Naive B cell (primary cell): Measurements from ENCODE around the gene MAGI3. TPM values are rescaled to one million over a fixed set of nuclear protein-coding genes. Genes with fewer than 3 reads are reported as not detected.
"Not testable (repeated sequence)": the region's sequence is repeated elsewhere in the genome, so short reads cannot be mapped to it uniquely, and the experiment has no call there.

ENCODE experiments used
- ATAC-seq, 2 donors: fragments of 150-1000 bp; cut with Tn5 transposase; 2 replicates each; pipeline ENCODE4 v1.10.0; 2021; ENCODE audit warnings: low read depth in 2 of 2, mild to moderate bottlenecking in 2 of 2, moderate library complexity in 2 of 2
- DNase-seq: peaks from one replicate; pipeline ENCODE4 v3.0.0; 2022
- H3K27ac Mint-ChIP-seq, 6 donors: one replicate each; pipeline ENCODE4 v1.8.0; 2020 to 2022; ENCODE audit warnings: mild to moderate bottlenecking in 6 of 6, mixed read lengths in 6 of 6, moderate library complexity in 5 of 6, inconsistent platforms in 2 of 6
- H3K27me3 Mint-ChIP-seq, 3 donors: one replicate each; pipeline ENCODE4 v1.8.0; 2021 to 2022; ENCODE audit warnings: mixed read lengths in 3 of 3, mild to moderate bottlenecking in 1 of 3
- H3K36me3 Mint-ChIP-seq, 2 donors: one replicate each; pipeline ENCODE4 v1.8.0; 2020 to 2022; ENCODE audit warnings: mixed read lengths in 2 of 2, inconsistent platforms in 1 of 2, mild to moderate bottlenecking in 1 of 2
- H3K4me1 Mint-ChIP-seq, 3 donors: one replicate each; pipeline ENCODE4 v1.8.0; 2020 to 2022; ENCODE audit warnings: mixed read lengths in 3 of 3, inconsistent platforms in 1 of 3, mild to moderate bottlenecking in 1 of 3, moderate library complexity in 1 of 3
- H3K4me3 Mint-ChIP-seq, 8 donors: one replicate each; pipeline ENCODE4 v1.8.0; 2020 to 2022; ENCODE audit warnings: mild to moderate bottlenecking in 8 of 8, mixed read lengths in 8 of 8, moderate library complexity in 8 of 8, inconsistent platforms in 2 of 8
- H3K9me3 Mint-ChIP-seq, 7 donors: one replicate each; pipeline ENCODE4 v1.8.0; 2020 to 2022; ENCODE audit warnings: mixed read lengths in 7 of 7, mild to moderate bottlenecking in 5 of 7, inconsistent platforms in 2 of 7, moderate library complexity in 1 of 7
- polyA plus RNA-seq, 6 donors: library from polyadenylated mRNA; unstranded; fragments of 300-500 nt; fragmentation: Illumina TruSeq; gene quantifications; one replicate each; pipeline ENCODE4 v1.2.3, GENCODE V29; 2021; ENCODE audit warnings: low read depth in 6 of 6

Gene MAGI3
- polyA plus RNA-seq, 6 donors from 2014 or later: 0.22 to 1.2 (median 0.74) TPM; not detected in 2

DNA sequence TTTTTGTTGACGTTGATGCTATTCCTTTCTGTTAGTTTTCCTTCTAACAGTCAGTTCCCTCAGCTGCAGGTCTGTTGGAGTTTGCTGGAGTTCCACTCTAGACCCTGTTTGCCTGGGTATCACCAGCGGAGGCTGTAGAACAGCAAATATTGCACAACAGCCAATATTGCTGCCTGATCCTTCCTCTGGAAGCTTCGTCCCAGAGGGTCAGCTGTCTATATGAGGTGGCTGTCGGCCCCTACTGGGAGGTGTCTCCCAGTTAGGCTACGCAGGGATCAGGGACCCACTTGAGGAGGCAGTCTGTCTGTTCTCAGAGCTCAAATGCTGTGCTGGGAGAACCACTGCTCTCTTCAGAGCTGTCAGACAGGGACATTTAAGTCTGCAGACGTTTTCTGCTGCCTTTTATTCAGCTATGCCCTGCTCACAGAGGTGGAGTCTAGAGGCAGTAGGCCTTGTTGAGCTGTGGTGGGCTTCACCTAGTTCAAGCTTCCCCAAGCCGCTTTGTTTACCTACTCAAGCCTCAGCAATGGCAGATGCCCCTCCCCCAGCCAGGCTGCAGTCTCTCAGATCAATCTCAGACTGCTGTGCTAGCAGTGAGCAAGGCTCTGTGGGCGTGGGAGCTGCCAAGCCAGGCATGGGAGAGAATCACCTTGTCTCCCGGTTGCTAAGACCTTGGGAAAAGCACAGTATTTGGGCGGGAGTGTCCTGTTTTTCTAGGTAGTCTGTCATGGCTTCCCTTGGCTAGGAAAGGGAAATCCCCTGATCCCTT is 88.3 kb downstream of the MAGI3 start:
- DNase-seq, ATAC-seq, H3K4me3 Mint-ChIP-seq, H3K27me3 Mint-ChIP-seq, H3K27ac Mint-ChIP-seq, H3K4me1 Mint-ChIP-seq: not testable (repeated sequence)
- H3K36me3 Mint-ChIP-seq: peaks cover 5 to 19% of the 10 kb centered on the region in 2 donors
- peaks cover 26 to 74% (median 55%) of the 10 kb centered on the region in 7 donors for H3K9me3 Mint-ChIP-seq

DNA sequence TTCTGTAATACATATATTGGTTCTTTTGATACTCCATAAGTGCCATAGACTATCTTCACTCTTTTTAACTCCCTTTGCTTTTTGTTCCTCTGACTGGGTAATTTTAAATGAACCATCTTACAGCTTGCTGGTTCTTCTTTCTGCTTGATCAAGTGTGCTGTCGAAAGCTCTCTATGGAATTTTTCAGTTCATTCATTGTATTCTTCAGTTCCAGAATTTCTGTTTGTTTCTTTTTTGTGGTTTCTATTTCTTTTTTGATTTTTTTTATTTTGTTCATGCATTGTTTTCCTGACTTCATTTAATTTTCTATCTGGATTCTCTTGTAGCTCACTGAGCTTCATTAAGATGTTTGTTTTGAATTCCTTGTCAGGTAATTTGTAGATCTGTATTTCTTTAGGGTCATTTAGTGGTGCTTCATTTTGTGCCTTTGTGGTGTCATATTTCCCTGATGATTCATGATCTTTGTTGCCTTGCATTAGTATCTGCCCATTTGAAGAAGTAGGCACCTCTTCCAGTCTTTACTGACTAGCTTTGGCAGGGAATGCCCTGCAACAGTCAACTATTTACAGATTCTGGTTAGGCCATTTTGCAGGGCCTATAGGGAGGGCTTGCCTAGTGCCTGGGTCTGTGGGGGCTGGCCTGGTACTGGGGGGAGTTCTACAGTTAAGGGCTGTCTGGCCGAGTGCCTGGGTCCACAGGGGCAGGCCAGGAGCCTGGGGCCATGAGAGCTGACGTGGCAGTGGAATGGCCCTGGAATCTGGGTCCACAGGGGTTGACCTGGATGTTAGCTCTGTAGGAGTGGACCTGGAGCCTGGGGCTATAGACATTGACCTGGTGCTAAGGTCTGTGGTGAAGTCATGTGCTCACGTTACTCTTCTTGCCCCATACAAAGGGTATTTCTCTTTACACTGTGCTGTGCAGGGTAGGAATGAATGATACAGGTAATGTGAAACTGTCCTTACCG is 89.7 kb downstream of the MAGI3 start:
- Mint-ChIP-seq H3K27me3 (no peaks in the 10 kb centered on the region), H3K4me1 (no peaks in the 10 kb centered on the region), H3K9me3 (peaks cover 26 to 74% (median 43%) of the 10 kb centered on the region in 7 donors), H3K4me3 (no peak overlapping the region), H3K36me3 (peaks cover 5 to 19% of the 10 kb centered on the region in 2 donors), H3K27ac (no peak overlapping the region)
- ATAC-seq: no peak
- DNase-seq: no peak

DNA sequence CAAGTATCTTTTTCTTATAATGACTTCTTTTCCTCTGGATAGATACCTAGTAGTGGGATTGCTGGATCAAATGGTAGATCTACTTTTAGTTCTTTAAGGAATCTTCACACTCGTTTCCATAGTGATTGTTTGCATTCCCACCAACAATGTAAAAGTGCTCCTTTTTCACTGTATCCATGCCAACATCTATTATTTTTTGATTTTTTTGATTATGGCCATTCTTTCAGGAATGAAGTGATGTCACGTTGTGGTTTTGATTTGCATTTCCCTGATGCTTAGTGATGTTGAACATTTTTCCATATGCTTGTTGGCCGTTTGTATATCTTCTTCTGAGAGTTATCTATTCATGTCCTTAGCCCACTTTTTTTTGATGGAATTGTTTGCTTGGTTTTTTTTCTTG is 94.8 kb downstream of the MAGI3 start:
- not testable (repeated sequence) for H3K4me1 Mint-ChIP-seq, DNase-seq, H3K27ac Mint-ChIP-seq, H3K36me3 Mint-ChIP-seq, H3K4me3 Mint-ChIP-seq, ATAC-seq
- H3K9me3 Mint-ChIP-seq: peaks cover 10 to 63% (median 36%) of the 10 kb centered on the region in 7 donors
- peaks cover 0 to 12% (median 7%) of the 10 kb centered on the region in 3 donors for H3K27me3 Mint-ChIP-seq

DNA sequence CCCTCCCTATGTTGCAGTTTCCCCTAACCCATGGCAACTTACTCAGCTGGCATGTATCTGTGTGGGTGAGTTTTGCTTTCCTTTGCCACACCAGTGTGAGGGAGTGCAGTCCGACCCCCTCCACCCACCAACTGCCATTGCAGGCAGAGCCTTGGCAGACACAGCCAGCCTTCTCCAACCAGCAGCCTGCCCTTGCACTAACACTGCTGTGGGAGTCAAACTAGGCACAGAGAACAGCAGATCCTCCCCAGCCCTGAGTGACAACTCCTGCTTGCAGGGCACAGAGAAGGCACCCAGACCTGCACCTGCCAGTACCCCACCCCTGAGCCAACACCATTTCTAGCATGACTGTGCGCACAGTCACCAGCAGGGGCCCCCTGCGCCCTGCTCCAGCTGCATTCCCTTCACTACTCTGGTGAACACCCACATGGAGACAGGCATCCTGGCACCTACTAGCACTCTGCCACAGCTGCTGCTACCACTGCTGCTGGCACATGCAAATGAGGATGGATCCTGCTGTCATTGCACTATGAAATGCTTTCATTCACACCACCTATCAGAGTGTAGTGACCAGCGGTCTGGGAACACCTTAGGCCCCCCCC is 98.4 kb downstream of the MAGI3 start:
- Mint-ChIP-seq H3K27me3 (peaks cover 0 to 12% (median 7%) of the 10 kb centered on the region in 3 donors), H3K4me1 (no peaks in the 10 kb centered on the region), H3K9me3 (peaks cover 14 to 70% (median 48%) of the 10 kb centered on the region in 7 donors), H3K4me3 (peak overlapping the region in 1 of 8 donors; percentile 6), H3K27ac (no peak overlapping the region), H3K36me3 (peaks cover 4 to 21% of the 10 kb centered on the region in 2 donors)
- ATAC-seq (no peak), DNase-seq (no peak)

DNA sequence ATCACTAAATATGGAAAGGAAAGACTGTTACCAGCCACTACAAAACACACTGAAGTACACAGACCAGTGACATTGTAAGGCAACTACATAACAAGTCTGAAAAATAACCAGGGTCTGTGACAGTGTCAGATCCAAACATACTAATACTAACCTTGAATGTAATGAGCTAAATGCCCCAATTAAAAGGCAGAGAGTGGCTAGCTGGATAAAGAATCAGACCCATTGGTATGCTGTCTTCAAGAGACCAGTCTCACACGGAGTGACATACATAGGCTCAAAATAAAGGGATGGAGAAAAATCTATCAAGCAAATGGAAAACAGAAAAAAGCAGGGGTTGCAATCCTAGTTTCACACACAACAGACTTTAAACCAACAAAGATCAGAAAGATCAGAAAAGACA is 100.1 kb downstream of the MAGI3 start:
- ATAC-seq (no peak), DNase-seq (no peak)
- peak overlapping the region in 1 of 6 donors; percentile 19 for H3K27ac Mint-ChIP-seq
- no peak overlapping the region for H3K4me3 Mint-ChIP-seq
- peaks cover 0 to 12% (median 7%) of the 10 kb centered on the region in 3 donors for H3K27me3 Mint-ChIP-seq
- peaks cover 14 to 66% (median 44%) of the 10 kb centered on the region in 7 donors for H3K9me3 Mint-ChIP-seq
- no peaks in the 10 kb centered on the region for H3K4me1 Mint-ChIP-seq
- peaks cover 4 to 21% of the 10 kb centered on the region in 2 donors for H3K36me3 Mint-ChIP-seq

DNA sequence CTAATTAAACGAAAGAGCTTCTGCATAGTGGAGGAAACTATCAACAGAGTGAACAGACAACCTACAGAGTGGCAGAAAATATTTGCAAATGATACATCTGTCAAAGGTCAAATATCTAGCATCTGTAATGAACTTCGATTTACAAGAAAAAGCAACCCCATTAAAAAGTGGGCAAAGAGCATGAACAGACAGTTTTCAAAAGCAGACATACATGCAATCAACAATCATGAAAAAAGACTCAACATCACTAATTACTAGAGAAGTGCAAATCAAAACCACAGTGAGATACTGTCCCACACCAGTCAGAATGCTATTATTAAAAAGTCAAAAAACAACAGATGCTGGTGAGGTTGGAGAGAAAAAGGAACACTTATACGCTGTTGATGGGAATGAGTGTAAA is 103.2 kb downstream of the MAGI3 start:
- Mint-ChIP-seq H3K9me3 (peaks cover 14 to 62% (median 38%) of the 10 kb centered on the region in 7 donors), H3K4me1 (no peaks in the 10 kb centered on the region), H3K36me3 (peaks cover 4 to 21% of the 10 kb centered on the region in 2 donors)

DNA sequence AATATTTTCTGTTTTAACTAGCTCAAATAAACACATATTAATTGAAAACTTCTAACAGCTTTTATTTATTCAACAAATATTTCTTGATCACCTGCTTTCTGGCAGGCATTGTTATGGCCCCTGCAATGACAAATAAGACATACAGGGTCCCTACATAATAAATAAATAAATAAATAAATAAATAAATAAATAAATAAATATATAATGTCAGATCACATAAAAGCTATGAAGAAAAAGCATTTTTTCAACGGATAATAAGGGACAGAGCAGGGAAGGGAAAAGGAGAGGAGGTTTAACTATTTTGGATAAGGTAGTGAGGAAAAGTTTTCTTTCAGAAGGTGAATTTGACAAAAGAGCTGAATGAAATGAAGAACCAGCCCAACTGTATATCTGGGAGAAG is 115.0 kb downstream of the MAGI3 start:
- H3K9me3 Mint-ChIP-seq: peaks cover 0 to 7% (median 2%) of the 10 kb centered on the region in 7 donors
- ATAC-seq (no peak), DNase-seq (no peak)
- H3K36me3 Mint-ChIP-seq: no peaks in the 10 kb centered on the region
- no peak overlapping the region for H3K27ac Mint-ChIP-seq
- H3K4me1 Mint-ChIP-seq: no peaks in the 10 kb centered on the region
- H3K27me3 Mint-ChIP-seq: peaks cover 0 to 11% (median 0%) of the 10 kb centered on the region in 3 donors
- H3K4me3 Mint-ChIP-seq: no peak overlapping the region

More for the DNA sequence above, 103.2 kb downstream of the MAGI3 start:
- no peak overlapping the region for H3K4me3 Mint-ChIP-seq
- peaks cover 0 to 12% (median 7%) of the 10 kb centered on the region in 3 donors for H3K27me3 Mint-ChIP-seq
- DNase-seq: no peak
- ATAC-seq: no peak
- no peak overlapping the region for H3K27ac Mint-ChIP-seq

DNA sequence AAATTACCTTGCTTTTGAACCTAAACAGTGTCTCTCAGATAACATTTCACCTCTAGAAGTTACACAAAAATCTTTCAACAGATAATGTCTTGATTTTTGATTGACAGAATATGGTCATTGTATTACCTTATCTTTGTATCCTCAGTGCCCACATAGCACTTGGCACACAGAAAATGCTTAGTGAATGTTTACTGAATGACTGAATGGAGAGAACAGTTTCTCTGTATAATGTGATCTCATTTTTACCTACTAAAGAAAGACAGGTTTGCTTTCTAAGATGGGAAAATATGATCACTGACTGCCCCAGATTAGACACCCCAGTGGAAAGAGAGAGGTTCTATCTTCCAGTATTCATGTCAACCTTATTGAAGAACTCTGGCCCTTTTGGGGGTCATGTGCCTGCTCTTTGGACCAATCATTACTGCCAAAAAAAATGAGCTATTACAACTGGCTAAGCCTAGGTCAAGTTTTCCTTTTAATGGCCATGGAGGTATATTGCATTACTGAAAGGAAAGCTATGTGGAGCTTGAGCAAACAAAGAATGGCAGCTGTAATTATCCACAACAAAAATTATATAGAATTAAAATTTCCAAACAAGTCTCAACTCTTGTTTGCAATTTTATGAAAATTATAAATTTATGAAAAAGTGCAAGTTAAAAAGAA is 117.4 kb downstream of the MAGI3 start:
- no peaks in the 10 kb centered on the region for H3K36me3 Mint-ChIP-seq
- H3K4me3 Mint-ChIP-seq: no peak overlapping the region
- peaks cover 0 to 11% (median 0%) of the 10 kb centered on the region in 3 donors for H3K27me3 Mint-ChIP-seq
- H3K4me1 Mint-ChIP-seq: no peaks in the 10 kb centered on the region
- peaks cover 0 to 24% (median 11%) of the 10 kb centered on the region in 7 donors for H3K9me3 Mint-ChIP-seq
- DNase-seq (no peak), ATAC-seq (no peak)
- peak overlapping the region in 1 of 6 donors; percentile 9 for H3K27ac Mint-ChIP-seq

DNA sequence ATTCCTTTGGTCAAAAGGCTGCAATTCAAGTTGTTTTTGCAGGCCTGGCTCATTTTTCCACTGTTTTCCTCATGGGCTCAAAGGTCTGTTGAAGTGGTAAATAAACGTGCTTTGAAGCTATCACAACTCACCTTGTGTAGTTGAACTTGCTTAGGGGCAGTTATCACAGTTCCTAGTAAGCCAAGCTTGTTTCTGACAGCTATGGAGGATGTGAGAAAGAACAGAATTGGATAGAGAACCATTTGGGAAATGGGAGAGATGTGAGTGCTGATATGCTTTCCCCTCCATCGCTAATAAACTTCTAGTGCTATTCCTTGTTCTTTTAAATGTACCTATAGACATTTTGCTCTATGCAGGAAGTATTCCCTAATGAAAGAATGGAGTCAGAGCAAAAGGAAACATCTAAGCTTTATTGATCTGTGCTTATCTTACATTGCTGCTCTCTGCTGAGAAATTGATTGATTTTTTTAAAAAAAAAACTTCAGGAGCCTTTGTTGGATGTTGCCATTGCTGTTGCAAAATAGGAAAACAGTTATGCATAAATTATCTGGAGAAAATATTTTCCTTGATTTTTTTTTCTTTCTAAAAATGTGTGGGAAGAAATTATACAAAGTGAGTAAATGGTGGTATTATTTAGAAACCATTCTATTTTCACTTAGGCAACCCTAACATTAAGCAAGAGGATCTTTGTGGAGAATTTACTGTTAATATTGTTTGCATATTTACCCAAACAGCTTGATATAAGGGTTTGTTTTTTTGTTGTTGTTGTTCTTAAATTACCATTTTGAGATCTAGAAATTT is 118.2 kb downstream of the MAGI3 start:
- Mint-ChIP-seq H3K36me3 (no peaks in the 10 kb centered on the region), H3K9me3 (peaks cover 0 to 24% (median 11%) of the 10 kb centered on the region in 7 donors), H3K27me3 (peaks cover 0 to 11% (median 0%) of the 10 kb centered on the region in 3 donors), H3K4me3 (no peak overlapping the region), H3K4me1 (no peaks in the 10 kb centered on the region), H3K27ac (no peak overlapping the region)
- ATAC-seq (no peak), DNase-seq (no peak)

DNA sequence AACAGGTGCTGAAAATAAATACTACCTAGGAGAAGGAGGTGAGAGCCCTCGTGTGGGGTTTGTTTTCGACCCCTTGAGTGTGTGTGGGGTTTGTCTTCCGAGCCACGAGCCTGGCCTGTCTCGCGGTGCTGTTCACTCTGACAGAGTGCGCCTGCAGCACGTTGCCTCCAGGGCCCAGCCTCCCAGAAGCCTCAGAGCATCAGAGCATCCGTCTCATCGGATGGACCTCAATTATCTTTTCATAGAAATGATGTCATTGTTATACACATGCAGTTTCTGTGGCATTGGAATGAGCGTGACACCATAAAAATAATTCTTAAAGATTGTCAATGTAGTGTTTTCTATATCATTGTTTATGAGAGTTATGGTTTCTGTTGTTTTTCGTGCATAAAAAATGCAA is 119.5 kb downstream of the MAGI3 start:
- H3K4me1 Mint-ChIP-seq, ATAC-seq, H3K27ac Mint-ChIP-seq, DNase-seq, H3K36me3 Mint-ChIP-seq, H3K4me3 Mint-ChIP-seq: not testable (repeated sequence)
- H3K9me3 Mint-ChIP-seq: peaks cover 0 to 24% (median 11%) of the 10 kb centered on the region in 7 donors
- peaks cover 0 to 11% (median 0%) of the 10 kb centered on the region in 3 donors for H3K27me3 Mint-ChIP-seq

DNA sequence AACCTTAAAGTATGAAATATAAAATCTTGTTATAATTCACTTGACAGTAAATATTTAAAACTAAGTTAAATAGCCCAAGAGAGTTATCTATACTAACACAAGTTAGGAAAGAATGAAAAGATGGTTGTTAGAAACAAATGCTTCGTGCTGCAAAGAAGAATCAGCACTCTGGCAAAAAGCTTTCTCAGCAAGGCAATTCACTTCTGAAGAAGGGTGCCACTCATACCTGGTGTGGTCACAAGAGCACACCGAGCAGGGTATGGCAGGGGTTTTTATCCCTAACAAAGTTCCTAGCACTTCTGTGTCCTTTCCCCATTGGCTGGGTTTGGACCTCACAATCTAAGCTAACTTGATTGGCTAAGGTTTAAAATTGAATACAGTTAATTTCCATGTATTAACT is 121.0 kb downstream of the MAGI3 start:
- DNase-seq: no peak
- H3K4me3 Mint-ChIP-seq: no peak overlapping the region
- H3K36me3 Mint-ChIP-seq: no peaks in the 10 kb centered on the region
- peaks cover 0 to 30% (median 11%) of the 10 kb centered on the region in 7 donors for H3K9me3 Mint-ChIP-seq
- H3K27ac Mint-ChIP-seq: no peak overlapping the region
- no peaks in the 10 kb centered on the region for H3K4me1 Mint-ChIP-seq
- ATAC-seq: no peak
- peaks cover 0 to 5% (median 0%) of the 10 kb centered on the region in 3 donors for H3K27me3 Mint-ChIP-seq

DNA sequence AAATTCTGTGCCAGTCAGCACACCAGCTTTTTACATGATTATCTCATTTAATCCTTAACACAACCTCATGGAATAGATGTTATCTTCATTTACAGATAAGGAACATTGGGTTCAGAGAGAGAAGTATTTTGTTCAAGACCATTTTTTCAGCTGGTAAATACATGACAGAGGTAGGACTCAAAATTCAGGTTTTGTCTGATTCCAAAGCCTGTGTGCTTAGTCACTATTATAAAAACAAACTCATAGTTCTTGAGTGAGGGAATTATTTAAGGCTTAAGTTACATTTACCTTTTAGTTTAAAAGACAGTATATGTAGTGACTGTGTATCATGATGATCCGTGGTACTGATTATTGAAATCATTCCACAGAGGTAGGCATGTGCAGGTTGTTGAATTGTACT is 125.2 kb downstream of the MAGI3 start:
- no peak for DNase-seq
- H3K9me3 Mint-ChIP-seq: peaks cover 0 to 26% (median 11%) of the 10 kb centered on the region in 7 donors
- no peak overlapping the region for H3K27ac Mint-ChIP-seq
- H3K27me3 Mint-ChIP-seq: peaks cover 0 to 4% (median 0%) of the 10 kb centered on the region in 3 donors
- no peak for ATAC-seq
- H3K36me3 Mint-ChIP-seq: no peaks in the 10 kb centered on the region
- H3K4me3 Mint-ChIP-seq: no peak overlapping the region
- no peaks in the 10 kb centered on the region for H3K4me1 Mint-ChIP-seq
